NCI-H226 (cell line): ENCODE results near the gene MYMK.
"Not testable (repeated sequence)": the region's sequence is repeated elsewhere in the genome, so short reads cannot be mapped to it uniquely, and the experiment has no call there.

Experiments used
- DNase-seq: peaks from one replicate; pipeline ENCODE4 v3.0.0-alpha.2; 2015

The MYMK gene, protein sequence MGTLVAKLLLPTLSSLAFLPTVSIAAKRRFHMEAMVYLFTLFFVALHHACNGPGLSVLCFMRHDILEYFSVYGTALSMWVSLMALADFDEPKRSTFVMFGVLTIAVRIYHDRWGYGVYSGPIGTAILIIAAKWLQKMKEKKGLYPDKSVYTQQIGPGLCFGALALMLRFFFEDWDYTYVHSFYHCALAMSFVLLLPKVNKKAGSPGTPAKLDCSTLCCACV

GRCh38 chr9:133524679-133525228 lies at the start of gene MYMK:
MYMK (minus strand) TSS chr9:133524959; CDS start chr9:133524844, 115 bp downstream.
- DNase-seq, result no peak

- no peak for DNase-seq
These were observed 49.2 kb upstream of the MYMK start for GRCh38 chr9:133573791-133574515.

GRCh38 chr9:133572821-133573361 lies 48.1 kb upstream of the MYMK start:
- no peak for DNase-seq

- DNase-seq, result no peak
These were observed 47.3 kb upstream of the MYMK start for GRCh38 chr9:133571896-133572595.

- no peak for DNase-seq
These were observed 46.7 kb upstream of the MYMK start for GRCh38 chr9:133571391-133571890.

GRCh38 chr9:133570691-133571080 lies 45.9 kb upstream of the MYMK start:
- no peak for DNase-seq

- no peak for DNase-seq
These were observed 45.3 kb upstream of the MYMK start for GRCh38 chr9:133569891-133570690.

DNA sequence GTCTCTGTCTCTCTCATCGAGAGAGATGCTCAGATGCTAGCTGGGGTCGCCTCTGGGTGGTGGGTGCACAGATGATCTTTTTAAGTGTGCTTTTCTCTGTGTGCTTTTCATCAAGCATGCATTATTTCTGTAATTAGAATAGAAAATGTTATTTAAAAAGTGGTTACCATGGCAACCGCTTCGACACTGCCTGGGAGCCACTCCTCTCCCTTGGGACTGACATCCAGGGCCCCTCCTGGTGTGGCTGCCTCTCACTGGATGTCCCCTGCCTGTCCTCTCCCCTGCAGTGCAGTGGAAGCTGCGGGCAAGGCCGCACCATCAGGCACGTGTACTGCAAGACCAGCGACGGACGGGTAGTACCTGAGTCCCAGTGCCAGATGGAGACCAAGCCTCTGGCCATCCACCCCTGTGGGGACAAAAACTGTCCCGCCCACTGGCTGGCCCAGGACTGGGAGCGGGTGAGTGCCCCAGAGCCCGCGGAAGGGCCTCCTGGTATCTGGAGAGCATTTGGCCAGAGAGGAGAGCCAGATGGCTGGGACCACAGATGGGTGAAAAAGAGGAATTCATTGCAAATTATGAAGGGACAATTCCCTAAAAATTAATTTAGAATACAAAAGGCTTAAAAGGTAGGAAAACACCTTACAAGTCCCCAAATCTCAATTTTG lies 44.5 kb upstream of the MYMK start:
- DNase-seq, result no peak

- no peak for DNase-seq
These were observed 43.4 kb upstream of the MYMK start for GRCh38 chr9:133568186-133568585.

- no peak for DNase-seq
These were observed 42.1 kb upstream of the MYMK start for GRCh38 chr9:133566817-133567216.

DNA sequence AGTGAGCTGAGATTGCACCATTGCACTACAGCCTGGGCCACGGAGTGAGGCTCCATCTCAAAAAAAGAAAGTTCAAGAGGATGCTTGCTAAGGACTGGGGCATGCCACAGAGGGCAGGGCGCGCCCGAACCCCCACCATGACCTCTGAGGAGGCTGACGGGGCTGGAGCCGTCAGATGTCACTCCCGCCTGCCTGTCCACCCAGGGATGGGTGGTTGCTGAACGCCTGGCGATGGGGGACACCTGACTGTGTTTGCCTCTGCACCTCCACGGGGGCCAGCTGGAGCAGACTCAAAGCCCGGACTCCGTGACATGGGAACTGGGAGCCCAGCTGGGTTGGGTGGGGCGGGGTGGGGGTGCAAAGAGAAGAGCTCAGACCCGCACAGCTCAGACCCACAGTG lies 41.6 kb upstream of the MYMK start:
- DNase-seq, result no peak

GRCh38 chr9:133564451-133565116 lies 39.8 kb upstream of the MYMK start:
- DNase-seq, result no peak

- DNase-seq, result not testable (repeated sequence)
These were observed 39.1 kb upstream of the MYMK start for GRCh38 chr9:133563814-133564213.

GRCh38 chr9:133563291-133563796 lies 38.6 kb upstream of the MYMK start:
- DNase-seq, result no peak

GRCh38 chr9:133562611-133563290 lies 38.0 kb upstream of the MYMK start:
- no peak for DNase-seq

- no peak for DNase-seq
These were observed 37.3 kb upstream of the MYMK start for GRCh38 chr9:133561976-133562554.

- no peak for DNase-seq
These were observed 36.2 kb upstream of the MYMK start for GRCh38 chr9:133560944-133561343.

- DNase-seq, result no peak
These were observed 35.6 kb upstream of the MYMK start for GRCh38 chr9:133560311-133560710.

GRCh38 chr9:133558191-133559126 lies 33.7 kb upstream of the MYMK start:
- DNase-seq, result peak; percentile 71
